Measurements from ENCODE around the gene SLC17A7. TPM values are rescaled to one million over a fixed set of nuclear protein-coding genes. Genes with fewer than 3 reads are reported as not detected.

SLC17A7 gene
- total and polyA plus RNA-seq, 9 of the 15 experiments (the other 6 are each of a cell fraction or from before 2014, with no cell fraction given) = 1.1 to 15.7 (median 2.4) TPM

DNA sequence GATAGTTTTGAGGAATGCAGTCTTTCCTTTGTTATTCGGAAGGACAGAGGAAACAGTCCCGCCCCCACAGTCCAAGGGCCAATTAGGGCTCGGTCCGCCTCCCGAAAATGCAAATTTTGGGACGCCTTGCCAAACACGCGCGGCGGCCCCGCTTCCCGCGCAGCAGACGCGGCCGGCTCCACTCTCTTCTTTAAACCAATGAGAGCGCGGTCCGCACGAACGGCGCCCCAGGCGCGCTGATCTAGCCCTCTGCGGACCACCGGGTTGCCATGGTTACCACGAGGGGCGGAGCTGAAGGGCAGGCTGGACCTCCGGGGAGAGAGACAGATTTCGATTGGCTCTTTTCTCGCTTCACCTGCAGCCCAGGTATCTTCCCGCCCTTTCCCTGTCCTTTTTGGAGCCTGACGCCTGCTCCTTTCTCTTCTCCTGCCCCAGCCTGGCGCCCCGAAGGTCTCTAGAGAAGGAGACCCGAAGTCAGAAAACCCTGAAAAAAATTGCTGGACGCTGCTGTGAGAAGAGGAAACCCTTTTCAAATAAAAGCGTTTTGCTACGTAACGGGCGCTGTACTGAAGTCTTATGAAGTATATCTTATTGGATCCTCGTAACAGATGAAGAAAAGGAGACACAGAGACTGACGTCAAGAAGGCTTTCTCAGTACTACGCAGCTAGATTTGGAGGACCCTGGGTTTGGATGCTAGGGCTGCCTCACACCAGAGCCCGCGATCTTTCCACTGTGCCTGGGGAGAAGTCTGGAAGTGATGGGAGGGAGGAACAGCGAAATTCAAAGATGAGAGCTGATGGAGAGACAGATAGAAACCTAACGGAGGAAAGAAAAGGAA, 20.1 kb downstream of the SLC17A7 start (continued):
- TF ChIP-seq ZNF431 (CRISPR knock-in tag; IDR thresholded peaks at IDR 0.05) (no peak), CEBPG (CRISPR knock-in tag; IDR thresholded peaks at IDR 0.05) (no peak), CEBPG (tag; conservative IDR thresholded peaks at IDR 0.05 in 1 of 2, IDR thresholded peaks at IDR 0.05 in 1 of 2) (no peak), LCOR (CRISPR knock-in tag; IDR thresholded peaks at IDR 0.05) (peak; percentile 43; the same call in 1 of the 2 replicates), EZH2 (IDR thresholded peaks at IDR 0.05; ENCODE audit: borderline replicate concordance, low read depth, low read length) (no peak), DNMT1 (IDR thresholded peaks at IDR 0.05) (no peak), GABPB1 (CRISPR knock-in tag; IDR thresholded peaks at IDR 0.05) (peak; percentile 49; the same call in 1 of the 2 replicates), NR2C2 (CRISPR knock-in tag; IDR thresholded peaks at IDR 0.05) (no peak), NR2C2 (tag; IDR thresholded peaks at IDR 0.05) (no peak), HNRNPLL (IDR thresholded peaks at IDR 0.05; ENCODE audit: low read depth, low read length, poor library complexity, severe bottlenecking) (peak; percentile 72), POLR3G (IDR thresholded peaks at IDR 0.05; ENCODE audit: extremely low read depth, insufficient read length, insufficient replicate concordance) (no peak), TGIF2 (CRISPR knock-in tag; IDR thresholded peaks at IDR 0.05) (no peak), HNRNPK (IDR thresholded peaks at IDR 0.05; ENCODE audit: low read depth, low read length, poor library complexity, severe bottlenecking) (no peak), ZNF436 (CRISPR knock-in tag; IDR thresholded peaks at IDR 0.05) (no peak), PTRF (tag; IDR thresholded peaks at IDR 0.05) (no peak), GATAD2B (IDR thresholded peaks at IDR 0.05; ENCODE audit: borderline replicate concordance) (no peak), L3MBTL2 (IDR thresholded peaks at IDR 0.05) (peak; percentile 87), DACH1 (IDR thresholded peaks at IDR 0.05; ENCODE audit: partially characterized antibody) (no peak), ZSCAN29 (IDR thresholded peaks at IDR 0.05) (0 out of 2 replicates have a peak, but pooled peaks have one; percentile 24), PHF20 (IDR thresholded peaks at IDR 0.05; ENCODE audit: partially characterized antibody) (no peak)
- TF ChIP-seq, protein P1, sequence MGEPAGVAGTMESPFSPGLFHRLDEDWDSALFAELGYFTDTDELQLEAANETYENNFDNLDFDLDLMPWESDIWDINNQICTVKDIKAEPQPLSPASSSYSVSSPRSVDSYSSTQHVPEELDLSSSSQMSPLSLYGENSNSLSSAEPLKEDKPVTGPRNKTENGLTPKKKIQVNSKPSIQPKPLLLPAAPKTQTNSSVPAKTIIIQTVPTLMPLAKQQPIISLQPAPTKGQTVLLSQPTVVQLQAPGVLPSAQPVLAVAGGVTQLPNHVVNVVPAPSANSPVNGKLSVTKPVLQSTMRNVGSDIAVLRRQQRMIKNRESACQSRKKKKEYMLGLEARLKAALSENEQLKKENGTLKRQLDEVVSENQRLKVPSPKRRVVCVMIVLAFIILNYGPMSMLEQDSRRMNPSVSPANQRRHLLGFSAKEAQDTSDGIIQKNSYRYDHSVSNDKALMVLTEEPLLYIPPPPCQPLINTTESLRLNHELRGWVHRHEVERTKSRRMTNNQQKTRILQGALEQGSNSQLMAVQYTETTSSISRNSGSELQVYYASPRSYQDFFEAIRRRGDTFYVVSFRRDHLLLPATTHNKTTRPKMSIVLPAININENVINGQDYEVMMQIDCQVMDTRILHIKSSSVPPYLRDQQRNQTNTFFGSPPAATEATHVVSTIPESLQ (CRISPR knock-in tag; IDR thresholded peaks at IDR 0.05) = no peak
- TF ChIP-seq, protein P2, sequence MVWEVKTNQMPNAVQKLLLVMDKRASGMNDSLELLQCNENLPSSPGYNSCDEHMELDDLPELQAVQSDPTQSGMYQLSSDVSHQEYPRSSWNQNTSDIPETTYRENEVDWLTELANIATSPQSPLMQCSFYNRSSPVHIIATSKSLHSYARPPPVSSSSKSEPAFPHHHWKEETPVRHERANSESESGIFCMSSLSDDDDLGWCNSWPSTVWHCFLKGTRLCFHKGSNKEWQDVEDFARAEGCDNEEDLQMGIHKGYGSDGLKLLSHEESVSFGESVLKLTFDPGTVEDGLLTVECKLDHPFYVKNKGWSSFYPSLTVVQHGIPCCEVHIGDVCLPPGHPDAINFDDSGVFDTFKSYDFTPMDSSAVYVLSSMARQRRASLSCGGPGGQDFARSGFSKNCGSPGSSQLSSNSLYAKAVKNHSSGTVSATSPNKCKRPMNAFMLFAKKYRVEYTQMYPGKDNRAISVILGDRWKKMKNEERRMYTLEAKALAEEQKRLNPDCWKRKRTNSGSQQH (CRISPR knock-in tag; IDR thresholded peaks at IDR 0.05) = no peak
- TF ChIP-seq, protein P3, sequence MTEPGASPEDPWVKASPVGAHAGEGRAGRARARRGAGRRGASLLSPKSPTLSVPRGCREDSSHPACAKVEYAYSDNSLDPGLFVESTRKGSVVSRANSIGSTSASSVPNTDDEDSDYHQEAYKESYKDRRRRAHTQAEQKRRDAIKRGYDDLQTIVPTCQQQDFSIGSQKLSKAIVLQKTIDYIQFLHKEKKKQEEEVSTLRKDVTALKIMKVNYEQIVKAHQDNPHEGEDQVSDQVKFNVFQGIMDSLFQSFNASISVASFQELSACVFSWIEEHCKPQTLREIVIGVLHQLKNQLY (CRISPR knock-in tag; conservative IDR thresholded peaks at IDR 0.05) = no peak
- TF ChIP-seq, protein P4, sequence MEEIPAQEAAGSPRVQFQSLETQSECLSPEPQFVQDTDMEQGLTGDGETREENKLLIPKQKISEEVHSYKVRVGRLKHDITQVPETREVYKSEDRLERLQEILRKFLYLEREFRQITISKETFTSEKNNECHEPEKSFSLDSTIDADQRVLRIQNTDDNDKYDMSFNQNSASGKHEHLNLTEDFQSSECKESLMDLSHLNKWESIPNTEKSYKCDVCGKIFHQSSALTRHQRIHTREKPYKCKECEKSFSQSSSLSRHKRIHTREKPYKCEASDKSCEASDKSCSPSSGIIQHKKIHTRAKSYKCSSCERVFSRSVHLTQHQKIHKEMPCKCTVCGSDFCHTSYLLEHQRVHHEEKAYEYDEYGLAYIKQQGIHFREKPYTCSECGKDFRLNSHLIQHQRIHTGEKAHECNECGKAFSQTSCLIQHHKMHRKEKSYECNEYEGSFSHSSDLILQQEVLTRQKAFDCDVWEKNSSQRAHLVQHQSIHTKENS (CRISPR knock-in tag; IDR thresholded peaks at IDR 0.05) = no peak
